HG03095 (cell line): ENCODE data around the gene PRODH.
"Not testable (repeated sequence)": the region's sequence is repeated elsewhere in the genome, so short reads cannot be mapped to it uniquely, and the experiment has no call there.

ENCODE experiments used
- ATAC-seq: cut with Tn5 transposase; IDR thresholded peaks from one replicate; pipeline ENCODE4 v1.9.1; 2021; ENCODE audit warnings: moderate library complexity; ENCODE audit not compliant: unreplicated experiment

PRODH gene, protein sequence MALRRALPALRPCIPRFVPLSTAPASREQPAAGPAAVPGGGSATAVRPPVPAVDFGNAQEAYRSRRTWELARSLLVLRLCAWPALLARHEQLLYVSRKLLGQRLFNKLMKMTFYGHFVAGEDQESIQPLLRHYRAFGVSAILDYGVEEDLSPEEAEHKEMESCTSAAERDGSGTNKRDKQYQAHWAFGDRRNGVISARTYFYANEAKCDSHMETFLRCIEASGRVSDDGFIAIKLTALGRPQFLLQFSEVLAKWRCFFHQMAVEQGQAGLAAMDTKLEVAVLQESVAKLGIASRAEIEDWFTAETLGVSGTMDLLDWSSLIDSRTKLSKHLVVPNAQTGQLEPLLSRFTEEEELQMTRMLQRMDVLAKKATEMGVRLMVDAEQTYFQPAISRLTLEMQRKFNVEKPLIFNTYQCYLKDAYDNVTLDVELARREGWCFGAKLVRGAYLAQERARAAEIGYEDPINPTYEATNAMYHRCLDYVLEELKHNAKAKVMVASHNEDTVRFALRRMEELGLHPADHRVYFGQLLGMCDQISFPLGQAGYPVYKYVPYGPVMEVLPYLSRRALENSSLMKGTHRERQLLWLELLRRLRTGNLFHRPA

DNA sequence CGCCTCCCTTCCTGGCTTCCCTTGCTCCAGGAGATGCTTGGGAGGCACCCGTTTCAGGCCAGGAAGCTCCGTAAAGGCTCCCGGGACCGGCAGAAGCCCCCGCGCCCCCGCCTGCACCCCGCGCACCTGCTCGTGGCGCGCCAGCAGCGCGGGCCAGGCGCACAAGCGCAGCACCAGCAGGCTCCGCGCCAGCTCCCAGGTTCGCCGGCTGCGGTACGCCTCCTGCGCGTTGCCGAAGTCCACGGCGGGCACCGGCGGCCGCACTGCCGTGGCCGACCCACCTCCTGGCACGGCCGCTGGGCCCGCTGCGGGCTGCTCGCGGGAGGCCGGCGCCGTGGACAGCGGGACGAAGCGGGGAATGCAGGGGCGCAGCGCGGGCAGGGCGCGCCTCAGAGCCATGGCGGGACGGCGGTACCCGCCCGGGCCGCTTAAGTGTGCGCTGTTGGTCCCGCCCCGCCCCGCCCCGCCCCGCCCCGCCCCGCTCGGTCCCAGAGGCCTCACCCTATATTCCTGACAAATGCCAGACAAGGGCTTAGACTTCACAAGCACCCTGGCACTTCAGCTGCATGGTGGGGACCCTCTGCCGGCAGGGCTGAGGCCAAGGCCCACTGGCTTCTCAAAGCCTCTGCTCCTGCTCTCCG, at the start of gene PRODH:
Gene PRODH (minus strand): TSS at position 405 of the 641 bp plus-strand sequence. CDS start 6 bp downstream, at position 399.
- no peak for ATAC-seq

- no peak for ATAC-seq
These were observed 49.7 kb upstream of the PRODH start for GRCh38 chr22:18985780-18986179.

DNA sequence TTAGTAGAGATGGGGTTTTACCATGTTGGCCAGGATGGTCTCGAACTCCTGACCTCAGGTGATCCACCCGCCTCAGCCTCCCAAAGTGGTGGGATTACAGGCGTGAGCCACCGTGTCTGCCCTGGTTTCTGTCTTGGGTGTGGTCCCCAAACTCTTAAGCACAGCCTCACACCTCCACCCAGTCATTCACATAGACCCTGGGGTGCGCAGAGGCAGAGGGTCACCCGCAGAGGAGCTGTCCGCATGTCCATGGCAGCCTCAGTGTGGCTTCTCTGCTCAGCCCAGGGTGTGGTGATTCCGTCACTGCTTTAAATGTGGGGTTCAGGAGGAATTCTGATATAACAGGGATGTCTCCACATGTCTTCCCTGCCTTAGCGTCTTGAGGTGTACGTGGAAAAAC, 48.5 kb upstream of the PRODH start:
- no peak for ATAC-seq

- no peak for ATAC-seq
These were observed 47.1 kb upstream of the PRODH start for GRCh38 chr22:18983120-18983651.

DNA sequence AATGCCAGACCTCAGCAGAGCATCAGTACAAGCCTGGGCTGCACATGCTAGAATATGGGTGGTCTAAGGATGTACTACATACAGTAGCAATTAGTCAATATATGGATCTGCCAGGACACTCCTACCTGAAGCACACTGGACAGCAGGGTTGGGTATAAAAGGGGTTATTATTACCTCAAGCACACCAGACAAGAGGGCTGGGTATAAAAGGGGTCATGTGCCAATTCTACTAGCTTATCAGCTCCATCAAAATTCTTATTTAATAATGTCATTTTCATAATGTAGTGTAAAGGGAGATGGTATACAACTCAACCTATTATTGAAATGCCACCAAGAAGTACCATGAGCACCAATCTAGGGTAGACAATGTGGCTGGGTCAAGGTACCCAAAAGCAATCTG, 44.7 kb upstream of the PRODH start:
- ATAC-seq: no peak

DNA sequence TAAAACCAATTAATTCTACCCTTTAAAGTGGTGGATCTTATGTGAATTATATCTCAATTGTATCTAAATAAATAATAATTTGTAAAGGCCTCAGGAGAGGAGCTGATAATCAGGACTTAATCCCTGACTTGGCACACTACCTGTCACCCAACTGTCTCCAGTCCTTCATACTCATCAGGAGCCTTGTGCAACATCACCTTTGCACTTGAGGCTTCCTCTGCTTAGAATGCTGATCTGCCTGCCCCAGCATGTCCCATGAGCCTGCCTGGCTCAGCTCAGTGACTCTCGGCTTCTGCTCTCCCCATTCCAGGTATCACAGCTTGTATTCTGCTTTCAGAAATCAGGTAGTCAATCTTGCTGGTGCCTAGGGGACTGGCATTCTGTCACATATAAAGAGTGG, 43.9 kb upstream of the PRODH start:
- ATAC-seq: no peak

DNA sequence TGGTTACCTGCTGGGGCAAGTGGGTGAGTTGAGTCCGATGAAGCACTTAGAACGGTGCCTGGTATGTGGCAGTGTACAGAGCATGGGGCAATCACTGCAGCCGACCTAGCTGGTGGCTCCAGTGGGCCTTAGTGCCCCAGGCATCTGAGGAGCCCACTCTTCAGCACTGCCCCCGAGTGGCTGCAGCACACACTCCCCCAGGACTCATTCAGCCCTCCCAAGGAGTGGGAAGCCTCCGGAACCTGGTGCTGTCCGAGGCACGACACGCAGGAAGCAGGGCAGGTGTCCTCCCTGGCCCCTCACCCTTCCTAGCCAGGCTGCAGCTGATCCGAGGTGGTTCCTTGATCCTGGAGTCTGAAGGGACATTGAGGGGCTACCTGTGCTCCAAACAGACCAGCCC, 42.4 kb upstream of the PRODH start:
- ATAC-seq: no peak

- no peak for ATAC-seq
These were observed 41.8 kb upstream of the PRODH start for GRCh38 chr22:18977824-18978425.

DNA sequence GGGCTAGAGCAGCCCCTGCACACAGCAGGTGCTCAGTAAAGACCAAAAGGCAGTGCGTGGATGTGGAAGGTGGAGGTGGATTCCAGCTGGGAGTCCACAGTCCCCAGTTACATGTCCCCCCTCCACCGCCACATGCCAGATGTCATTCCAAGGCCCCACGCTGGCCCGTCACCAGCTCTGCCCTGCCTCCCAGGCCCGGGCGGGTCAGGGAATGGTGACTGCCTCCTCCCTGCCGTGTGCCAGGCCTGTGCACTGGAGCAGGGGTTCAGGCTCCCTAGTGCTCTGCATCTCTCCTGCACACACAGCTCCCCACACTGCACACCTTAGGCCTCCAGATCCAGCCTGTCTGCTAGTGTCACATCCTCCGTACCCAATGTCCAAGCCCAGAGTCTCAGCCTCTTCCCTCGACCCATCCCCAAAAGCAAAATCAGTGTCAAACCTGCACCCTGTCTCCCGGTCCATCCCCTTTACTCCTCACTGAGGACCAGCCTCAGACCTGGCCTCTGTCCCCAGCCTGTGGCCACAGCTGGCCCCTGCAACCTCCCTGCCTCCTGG, 40.2 kb upstream of the PRODH start:
- ATAC-seq: no peak

DNA sequence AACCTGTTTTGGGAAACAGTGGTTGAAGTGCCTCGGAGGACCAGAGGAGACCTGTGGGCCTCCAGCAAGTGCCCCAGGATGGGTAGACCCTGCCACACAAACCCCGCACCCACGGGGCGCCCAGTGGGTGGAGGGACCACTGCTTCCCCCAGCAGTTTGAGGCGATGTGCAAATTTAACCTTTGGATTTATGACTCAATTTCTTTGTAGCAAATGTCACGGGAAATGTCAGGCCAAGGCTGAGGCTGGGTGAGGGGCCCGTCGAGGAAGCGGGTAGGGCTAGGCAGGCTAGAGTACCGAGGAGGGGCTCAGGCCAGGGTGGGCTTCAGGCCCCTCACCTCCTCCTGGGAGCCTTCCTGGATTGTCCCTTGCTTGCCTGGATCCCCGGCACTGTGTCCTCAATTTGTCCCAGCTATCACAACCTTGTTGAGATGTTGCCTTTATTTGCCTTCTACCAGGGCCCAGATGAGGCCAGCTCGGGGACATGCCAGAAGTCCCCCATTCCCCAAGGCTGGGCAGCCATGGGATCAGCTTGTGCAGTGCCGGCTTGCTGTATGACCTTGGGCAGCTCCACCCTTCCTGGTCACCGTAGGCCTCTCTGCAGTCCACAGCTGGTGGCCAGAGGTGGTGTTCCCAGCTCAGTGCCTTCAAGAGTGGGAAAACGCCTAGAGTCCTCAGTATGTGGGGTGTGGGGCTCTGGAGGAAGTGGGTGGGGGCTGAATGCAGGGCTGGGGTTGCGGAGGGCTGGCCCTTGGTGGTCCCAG, 39.5 kb upstream of the PRODH start:
- no peak for ATAC-seq

GRCh38 chr22:18974477-18975180, 38.5 kb upstream of the PRODH start:
- ATAC-seq: no peak

- ATAC-seq: no peak
These were observed 37.4 kb upstream of the PRODH start for GRCh38 chr22:18973264-18974031.

GRCh38 chr22:18972591-18972990, 36.5 kb upstream of the PRODH start:
- not testable (repeated sequence) for ATAC-seq

GRCh38 chr22:18972029-18972428, 35.9 kb upstream of the PRODH start:
- ATAC-seq: not testable (repeated sequence)

- ATAC-seq: no peak
These were observed 35.2 kb upstream of the PRODH start for GRCh38 chr22:18971321-18971751.

- ATAC-seq: no peak
These were observed 34.8 kb upstream of the PRODH start for GRCh38 chr22:18970948-18971315.

DNA sequence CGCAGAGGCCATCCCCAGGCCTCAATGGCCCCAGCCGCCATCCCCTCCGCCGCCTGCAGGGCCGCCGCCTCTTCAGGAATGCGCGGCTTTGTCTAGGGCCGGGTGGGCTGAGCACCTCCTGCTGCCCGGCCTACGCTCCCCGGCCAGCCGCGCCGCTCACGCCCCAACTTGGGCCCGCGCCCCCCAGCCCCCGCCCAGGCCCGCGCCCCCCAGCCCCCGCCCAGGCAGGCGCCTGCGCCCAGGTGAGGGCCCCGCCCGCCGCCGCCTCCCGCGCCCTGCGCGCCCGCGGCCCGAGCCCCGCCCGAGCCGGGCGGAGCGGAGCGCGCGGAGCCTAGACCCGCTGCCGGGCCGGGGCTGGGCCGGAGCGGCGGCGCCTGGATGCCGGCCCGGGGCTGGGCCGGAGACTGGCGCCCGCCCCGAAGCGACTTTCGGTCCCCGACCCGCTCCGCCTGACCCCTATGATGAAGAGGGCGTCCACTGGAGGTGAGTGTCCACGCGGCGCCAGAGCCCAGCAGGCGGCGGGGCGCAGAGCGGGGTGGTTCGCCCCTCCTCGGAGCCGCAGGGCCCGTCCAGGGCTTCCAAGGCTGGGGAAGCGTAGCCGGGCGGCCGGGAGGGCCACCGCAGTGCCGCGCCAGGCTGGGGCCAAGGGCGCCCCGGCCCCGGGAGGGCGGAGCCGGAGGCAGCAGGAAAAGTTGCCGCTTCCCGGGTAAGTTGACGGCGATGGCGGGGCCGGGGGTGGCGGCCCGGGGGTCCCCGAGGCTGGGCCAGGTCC, 34.3 kb upstream of the PRODH start:
- ATAC-seq: no peak
